Chondrocyte (in vitro differentiated cells): ENCODE measurements around the gene CLCNKA. TPM values are rescaled to one million over a fixed set of nuclear protein-coding genes. Genes with fewer than 3 reads are reported as not detected.
"Not testable (repeated sequence)": the region's sequence is repeated elsewhere in the genome, so short reads cannot be mapped to it uniquely, and the experiment has no call there.

Source experiments
- DNase-seq: peaks from one replicate; pipeline ENCODE4 v3.0.0; 2021; ENCODE audit warnings: mixed read lengths, low spot score
- H3K27ac Mint-ChIP-seq: one replicate; pipeline ENCODE4 v1.8.0; 2021; ENCODE audit warnings: mild to moderate bottlenecking, moderate library complexity, mixed read lengths; ENCODE audit not compliant: unreplicated experiment
- H3K27me3 Mint-ChIP-seq: 2 replicates; pipeline ENCODE4 v1.8.0; 2021; ENCODE audit warnings: low read depth, mixed read lengths
- H3K36me3 Mint-ChIP-seq: 2 replicates; pipeline ENCODE4 v1.8.0; 2021; ENCODE audit warnings: low read depth, mixed read lengths
- H3K4me1 Mint-ChIP-seq: 2 replicates; pipeline ENCODE4 v1.8.0; 2021; ENCODE audit warnings: low read depth, mild to moderate bottlenecking, mixed read lengths
- H3K4me3 Mint-ChIP-seq: one replicate; pipeline ENCODE4 v1.8.0; 2021; ENCODE audit warnings: mild to moderate bottlenecking, moderate library complexity, mixed read lengths; ENCODE audit not compliant: unreplicated experiment
- H3K9me3 Mint-ChIP-seq: 2 replicates; pipeline ENCODE4 v1.8.0; 2021; ENCODE audit warnings: low read depth, mixed read lengths
- total RNA-seq: library from RNA; stranded (reverse); gene quantifications from 3 replicates; pipeline ENCODE4 v1.2.1, GENCODE V29; 2021
- TF ChIP-seq, protein P1 (sequence below): fragments of 200-600 bp; sonication (generic); IDR thresholded peaks from 2 replicates; pipeline ENCODE4 v1.5.0; 2021; ENCODE audit warnings: antibody characterized with exemption, mild to moderate bottlenecking, moderate library complexity

Gene CLCNKA
- total RNA-seq, 1 donor from 2014 or later: 0.12 TPM

DNA sequence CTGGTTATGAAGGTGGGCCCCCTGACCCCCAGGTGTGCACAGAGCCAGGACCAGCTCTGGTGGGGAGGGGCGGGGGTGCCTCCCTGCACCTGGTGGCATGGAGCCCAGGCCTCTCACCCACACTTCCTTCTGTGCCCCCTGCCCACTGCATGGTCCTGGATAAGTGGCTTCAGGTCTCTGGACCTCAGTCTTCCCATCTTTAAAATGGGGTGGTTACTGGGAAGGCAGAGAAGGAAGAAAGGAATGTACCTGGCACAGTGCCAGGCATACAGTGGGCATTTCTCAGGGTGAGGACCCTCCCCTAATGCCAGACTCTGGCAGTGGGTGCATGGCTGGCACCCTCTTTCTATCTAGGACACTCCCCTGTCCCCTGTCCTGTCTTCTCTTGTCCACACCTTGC, 7.5 kb downstream of the CLCNKA start:
- no peaks in the 10 kb centered on the region for H3K9me3 Mint-ChIP-seq
- peaks cover 7% of the 10 kb centered on the region for H3K4me1 Mint-ChIP-seq
- TF ChIP-seq, protein P1, sequence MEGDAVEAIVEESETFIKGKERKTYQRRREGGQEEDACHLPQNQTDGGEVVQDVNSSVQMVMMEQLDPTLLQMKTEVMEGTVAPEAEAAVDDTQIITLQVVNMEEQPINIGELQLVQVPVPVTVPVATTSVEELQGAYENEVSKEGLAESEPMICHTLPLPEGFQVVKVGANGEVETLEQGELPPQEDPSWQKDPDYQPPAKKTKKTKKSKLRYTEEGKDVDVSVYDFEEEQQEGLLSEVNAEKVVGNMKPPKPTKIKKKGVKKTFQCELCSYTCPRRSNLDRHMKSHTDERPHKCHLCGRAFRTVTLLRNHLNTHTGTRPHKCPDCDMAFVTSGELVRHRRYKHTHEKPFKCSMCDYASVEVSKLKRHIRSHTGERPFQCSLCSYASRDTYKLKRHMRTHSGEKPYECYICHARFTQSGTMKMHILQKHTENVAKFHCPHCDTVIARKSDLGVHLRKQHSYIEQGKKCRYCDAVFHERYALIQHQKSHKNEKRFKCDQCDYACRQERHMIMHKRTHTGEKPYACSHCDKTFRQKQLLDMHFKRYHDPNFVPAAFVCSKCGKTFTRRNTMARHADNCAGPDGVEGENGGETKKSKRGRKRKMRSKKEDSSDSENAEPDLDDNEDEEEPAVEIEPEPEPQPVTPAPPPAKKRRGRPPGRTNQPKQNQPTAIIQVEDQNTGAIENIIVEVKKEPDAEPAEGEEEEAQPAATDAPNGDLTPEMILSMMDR: no peak
- no peak overlapping the region for H3K4me3 Mint-ChIP-seq
- no peak overlapping the region for H3K27ac Mint-ChIP-seq
- H3K27me3 Mint-ChIP-seq: peaks cover 4% of the 10 kb centered on the region
- H3K36me3 Mint-ChIP-seq: no peaks in the 10 kb centered on the region
- DNase-seq: no peak

DNA sequence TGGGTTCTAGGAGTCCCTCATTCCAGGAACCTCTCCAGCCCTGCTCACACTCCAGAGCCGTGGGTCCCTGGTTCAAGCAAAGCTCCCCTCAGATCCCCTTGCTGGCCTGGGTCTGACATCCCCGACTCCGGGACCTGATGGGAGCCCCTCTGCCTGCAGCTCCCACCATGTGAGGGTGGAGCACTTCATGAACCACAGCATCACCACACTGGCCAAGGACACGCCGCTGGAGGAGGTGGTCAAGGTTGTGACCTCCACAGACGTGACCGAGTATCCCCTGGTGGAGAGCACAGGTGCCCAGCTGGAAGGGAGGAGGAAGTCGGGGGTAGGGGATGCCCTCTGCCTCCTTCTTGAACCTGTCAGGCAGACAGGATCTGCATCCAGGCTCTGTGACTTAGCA, 9.7 kb downstream of the CLCNKA start:
- DNase-seq: no peak
- TF ChIP-seq, protein P1: no peak
- Mint-ChIP-seq H3K9me3 (no peaks in the 10 kb centered on the region), H3K4me1 (peaks cover 7% of the 10 kb centered on the region), H3K27me3 (peaks cover 4% of the 10 kb centered on the region), H3K4me3 (no peak overlapping the region), H3K36me3 (no peaks in the 10 kb centered on the region), H3K27ac (no peak overlapping the region)

DNA sequence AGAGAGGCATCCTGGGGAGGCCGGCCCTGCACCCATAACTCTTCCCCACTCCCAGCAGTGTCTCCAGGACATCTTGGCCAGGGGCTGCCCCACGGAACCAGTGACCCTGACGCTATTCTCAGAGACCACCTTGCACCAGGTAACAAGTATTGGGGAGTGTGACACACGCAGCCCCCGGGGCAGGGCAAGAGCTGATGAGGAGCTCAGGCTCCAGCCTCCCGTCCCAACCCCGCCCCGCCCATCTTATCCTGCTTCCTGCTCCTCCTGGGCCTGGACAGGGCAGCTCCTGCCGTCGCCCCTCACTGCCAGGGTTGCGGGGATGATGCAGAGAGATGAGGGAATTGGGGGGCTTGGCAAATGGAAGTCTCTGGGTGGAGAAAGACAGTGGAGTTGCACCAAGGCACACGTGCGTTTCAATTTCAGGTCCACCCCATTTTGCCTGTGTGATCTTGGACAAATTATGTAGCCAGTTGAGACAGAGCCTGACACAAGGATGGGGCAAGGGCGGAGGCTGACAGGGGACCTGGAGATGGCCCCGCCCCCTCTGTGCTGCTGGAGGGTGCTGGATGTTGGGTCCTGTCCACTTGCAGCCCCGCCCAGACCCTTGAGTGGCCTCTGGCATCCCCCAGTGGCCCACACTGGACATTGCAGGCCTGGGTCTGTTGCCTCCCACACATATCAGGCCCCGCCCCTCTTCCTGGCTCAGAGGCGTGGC, 10.7 kb downstream of the CLCNKA start:
- peaks cover 7% of the 10 kb centered on the region for H3K4me1 Mint-ChIP-seq
- TF ChIP-seq, protein P1: peak; percentile 93
- no peaks in the 10 kb centered on the region for H3K9me3 Mint-ChIP-seq
- H3K27ac Mint-ChIP-seq: no peak overlapping the region
- H3K27me3 Mint-ChIP-seq: peaks cover 7% of the 10 kb centered on the region
- no peaks in the 10 kb centered on the region for H3K36me3 Mint-ChIP-seq
- no peak overlapping the region for H3K4me3 Mint-ChIP-seq
- no peak for DNase-seq

DNA sequence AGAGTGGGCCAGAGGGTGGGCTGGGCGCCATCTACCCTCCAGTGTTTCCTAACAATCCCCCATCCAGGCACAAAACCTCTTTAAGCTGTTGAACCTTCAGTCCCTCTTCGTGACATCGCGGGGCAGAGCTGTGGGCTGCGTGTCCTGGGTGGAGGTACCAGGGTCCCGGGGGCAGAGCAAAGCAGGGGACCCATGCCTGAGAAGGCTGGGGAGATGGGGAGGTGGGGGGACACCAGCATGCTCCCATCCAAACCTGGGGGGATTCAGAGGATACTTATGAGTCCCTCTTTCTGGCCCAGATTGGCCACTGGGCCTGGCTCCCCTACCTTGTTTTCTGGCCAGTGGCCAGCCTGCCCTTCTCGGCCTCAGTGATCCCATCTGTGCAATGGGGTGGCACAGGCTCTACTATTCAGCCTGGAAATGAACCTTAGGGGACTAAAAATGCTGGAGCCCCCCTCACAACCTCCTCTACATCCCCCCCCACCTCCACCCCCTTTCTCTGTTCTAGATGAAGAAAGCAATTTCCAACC, 11.3 kb downstream of the CLCNKA start:
- H3K9me3 Mint-ChIP-seq, H3K27me3 Mint-ChIP-seq, H3K36me3 Mint-ChIP-seq, H3K4me1 Mint-ChIP-seq, DNase-seq, H3K27ac Mint-ChIP-seq, H3K4me3 Mint-ChIP-seq: not testable (repeated sequence)

DNA sequence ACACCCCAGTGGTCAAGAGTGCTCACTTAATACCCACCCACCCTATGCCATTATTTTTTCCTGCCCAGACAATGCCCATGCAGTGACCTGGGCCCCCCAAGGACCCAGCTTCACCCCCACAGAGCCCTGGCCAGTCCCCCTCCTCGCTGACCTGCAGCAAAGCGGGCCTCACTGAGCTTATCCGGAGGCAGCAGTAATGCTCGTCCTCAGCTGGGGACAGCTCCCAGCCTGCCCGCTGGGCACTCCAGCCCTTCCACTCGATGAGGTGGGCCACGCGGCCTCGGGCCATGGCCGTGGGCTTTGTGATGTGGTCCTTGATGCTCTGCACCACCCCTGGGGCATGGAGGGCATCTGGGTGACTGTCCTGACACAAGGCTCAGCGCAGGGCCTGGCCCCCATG, 14.6 kb downstream of the CLCNKA start:
- not testable (repeated sequence) for H3K4me3 Mint-ChIP-seq, H3K9me3 Mint-ChIP-seq, H3K4me1 Mint-ChIP-seq, H3K27me3 Mint-ChIP-seq, H3K36me3 Mint-ChIP-seq, H3K27ac Mint-ChIP-seq, DNase-seq

DNA sequence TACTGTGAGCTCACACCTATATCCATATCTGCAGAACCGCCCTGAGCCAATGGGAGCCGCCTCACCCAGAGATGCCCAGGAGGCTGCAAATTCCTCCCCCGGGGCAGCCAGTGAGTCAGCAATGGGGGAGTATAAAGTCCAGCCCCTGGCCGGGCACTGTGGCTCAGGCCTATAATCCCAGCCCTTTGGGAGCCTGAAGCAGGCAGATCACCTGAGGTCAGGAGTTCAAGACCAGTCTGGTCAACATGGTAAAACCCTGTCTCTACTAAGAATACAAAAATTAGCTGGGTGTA, 16.7 kb downstream of the CLCNKA start:
- TF ChIP-seq, protein P1: no peak

DNA sequence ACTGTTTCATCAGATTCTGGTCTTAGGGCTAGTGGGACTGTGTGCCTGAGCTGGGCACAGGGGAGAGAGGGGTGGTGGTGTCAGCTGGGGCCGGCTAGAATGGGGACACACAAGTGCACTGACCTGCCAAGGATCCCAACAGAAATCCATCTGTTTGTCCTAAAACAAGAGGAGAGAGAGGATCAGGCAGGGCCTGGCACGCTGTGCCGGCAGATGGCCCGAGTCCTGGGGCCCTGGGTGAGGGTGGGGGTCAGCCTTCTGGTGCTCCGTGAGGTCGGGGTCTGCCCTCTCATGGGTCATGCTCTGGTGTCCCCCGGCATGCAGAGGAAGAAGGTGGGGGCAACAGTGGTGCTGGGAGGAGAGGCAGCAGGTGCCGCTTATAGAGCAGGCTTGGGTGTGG, 18.0 kb downstream of the CLCNKA start:
- H3K27ac Mint-ChIP-seq, H3K36me3 Mint-ChIP-seq, H3K4me1 Mint-ChIP-seq, H3K9me3 Mint-ChIP-seq, H3K4me3 Mint-ChIP-seq, DNase-seq: not testable (repeated sequence)
- peaks cover 10% of the 10 kb centered on the region for H3K27me3 Mint-ChIP-seq

More for the DNA sequence above, 16.7 kb downstream of the CLCNKA start:
- no peaks in the 10 kb centered on the region for H3K36me3 Mint-ChIP-seq
- H3K27me3 Mint-ChIP-seq: peaks cover 10% of the 10 kb centered on the region
- H3K4me1 Mint-ChIP-seq: no peaks in the 10 kb centered on the region
- no peak overlapping the region for H3K27ac Mint-ChIP-seq
- no peaks in the 10 kb centered on the region for H3K9me3 Mint-ChIP-seq
- DNase-seq: no peak
- no peak overlapping the region for H3K4me3 Mint-ChIP-seq
